Smooth muscle cell (in vitro differentiated cells): ENCODE measurements around the gene LRRC72. TPM values are rescaled to one million over a fixed set of nuclear protein-coding genes. Genes with fewer than 3 reads are reported as not detected.

Experiments
- DNase-seq: peaks from one replicate; lab custom pipeline; 2025; ENCODE audit not compliant: unreplicated experiment; lab: John Stamatoyannopoulos, UW
- H2AFZ ChIP-seq: fragments of 200-600 bp; sonication (generic); 2 replicates; pipeline ENCODE4 v1.6.0; 2016; ENCODE audit warnings: antibody characterized with exemption, low read depth, mild to moderate bottlenecking
- H3F3A ChIP-seq: fragments of 200-600 bp; sonication (generic); 2 replicates; pipeline ENCODE4 v1.6.0; 2017; ENCODE audit warnings: antibody characterized with exemption, low read depth
- H3K27ac ChIP-seq: fragments of 200-600 bp; sonication (generic); 2 replicates; pipeline ENCODE4 v1.5.1; 2016; ENCODE audit warnings: low read depth, mild to moderate bottlenecking
- H3K27me3 ChIP-seq: fragments of 200-600 bp; sonication (generic); 2 replicates; pipeline ENCODE4 v1.6.1; 2016; ENCODE audit warnings: low read depth, mild to moderate bottlenecking
- H3K36me3 ChIP-seq: fragments of 200-600 bp; sonication (generic); 2 replicates; pipeline ENCODE4 v1.5.1; 2016; ENCODE audit warnings: low read depth
- H3K4me1 ChIP-seq: fragments of 200-600 bp; sonication (generic); 2 replicates; pipeline ENCODE4 v1.5.1; 2016; ENCODE audit warnings: low read depth
- H3K4me2 ChIP-seq: fragments of 200-600 bp; sonication (generic); 2 replicates; pipeline ENCODE4 v1.6.0; 2016; ENCODE audit warnings: mild to moderate bottlenecking
- H3K4me3 ChIP-seq: fragments of 200-600 bp; sonication (generic); 2 replicates; pipeline ENCODE4 v1.5.1; 2016; ENCODE audit warnings: mild to moderate bottlenecking
- H3K79me2 ChIP-seq: fragments of 200-600 bp; sonication (generic); 2 replicates; pipeline ENCODE4 v1.6.0; 2016; ENCODE audit warnings: low read depth, mild to moderate bottlenecking
- H3K9ac ChIP-seq: fragments of 200-600 bp; sonication (generic); 2 replicates; pipeline ENCODE4 v1.6.0; 2016; ENCODE audit warnings: low read depth
- H3K9me3 ChIP-seq: fragments of 200-600 bp; sonication (generic); replicated peaks from 2 replicates; pipeline ENCODE4 v1.5.1; 2016; ENCODE audit warnings: low read depth
- H4K20me1 ChIP-seq: fragments of 200-600 bp; sonication (generic); 2 replicates; pipeline ENCODE4 v1.6.0; 2016; ENCODE audit warnings: low read depth
- CTCF ChIP-seq: fragments of 200-600 bp; sonication (generic); IDR thresholded peaks from 2 replicates; pipeline ENCODE4 v1.5.1; 2017; ENCODE audit warnings: borderline replicate concordance, mild to moderate bottlenecking, antibody characterized with exemption; ENCODE audit not compliant: insufficient read depth, poor library complexity, severe bottlenecking
- WGBS: methylation state at CpG from one replicate; pipeline ENCODE4 v1.1.7; 2016; ENCODE audit warnings: low lambda C conversion rate; 5-methylcytosine and 5-hydroxymethylcytosine counted together
- polyA plus RNA-seq: library from polyadenylated mRNA; unstranded; fragments of >200 nt; fragmentation: Nextera tagmentation; extraction: Ambion mirVana; gene quantifications from 2 replicates; pipeline ENCODE4 v1.2.1, GENCODE V29; 2016
- total RNA-seq: library from RNA; depleted of rRNA; stranded (reverse); fragments of >200 nt; gene quantifications from 2 replicates; pipeline ENCODE4 v1.2.3, GENCODE V29; 2014

Gene LRRC72
- total and polyA plus RNA-seq, 2 experiments from 2014 or later = not detected

GRCh38 chr7:16554518-16555236 is 28.1 kb downstream of the LRRC72 start:
- Histone ChIP-seq H3K9ac (no peak overlapping the region), H3K4me1 (no peaks in the 10 kb centered on the region), H3K27ac (no peak overlapping the region), H3K9me3 (no peaks in the 10 kb centered on the region), H2AFZ (no peak overlapping the region), H3F3A (no peaks in the 10 kb centered on the region), H3K4me3 (no peak overlapping the region), H3K27me3 (no peaks in the 10 kb centered on the region), H3K4me2 (no peak overlapping the region), H3K79me2 (no peaks in the 10 kb centered on the region), H3K36me3 (no peaks in the 10 kb centered on the region), H4K20me1 (no peaks in the 10 kb centered on the region)
- no peak for DNase-seq
- WGBS = 94% methylated on average over 10 of the region's 10 CpGs
- TF ChIP-seq CTCF = no peak

DNA sequence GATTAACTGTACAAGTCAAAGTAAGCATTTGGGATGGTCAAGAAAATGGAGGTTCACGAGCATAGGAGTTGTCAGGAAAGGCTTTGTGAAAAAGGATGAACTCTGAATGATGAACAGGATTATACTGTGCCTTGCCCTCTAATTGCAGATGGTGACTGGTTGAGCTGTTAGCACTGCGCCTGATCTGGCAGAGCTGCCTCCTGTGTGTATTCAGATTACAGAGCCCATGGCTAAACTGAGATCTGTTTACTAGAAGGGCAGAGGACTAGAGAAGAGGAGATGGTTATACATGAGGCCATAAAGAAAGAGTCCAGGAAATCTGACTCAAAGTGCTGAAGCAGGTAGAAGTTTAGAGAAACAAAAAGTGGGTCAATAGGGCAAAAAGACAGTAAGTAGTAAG is 29.7 kb downstream of the LRRC72 start:
- Histone ChIP-seq H3K36me3 (no peaks in the 10 kb centered on the region), H3K4me2 (no peak overlapping the region), H3K27ac (no peak overlapping the region), H3K4me1 (no peaks in the 10 kb centered on the region), H2AFZ (no peak overlapping the region), H3K9ac (no peak overlapping the region), H3K4me3 (no peak overlapping the region), H4K20me1 (no peaks in the 10 kb centered on the region), H3K79me2 (no peaks in the 10 kb centered on the region), H3K9me3 (no peaks in the 10 kb centered on the region), H3K27me3 (no peaks in the 10 kb centered on the region), H3F3A (no peaks in the 10 kb centered on the region)
- WGBS = 48% methylated on average over 2 of the region's 2 CpGs
- no peak for TF ChIP-seq CTCF
- DNase-seq = no peak

- TF ChIP-seq CTCF = no peak
- Histone ChIP-seq H3K36me3 (no peaks in the 10 kb centered on the region), H3K9ac (no peak overlapping the region), H3K4me3 (no peak overlapping the region), H4K20me1 (no peaks in the 10 kb centered on the region), H3K9me3 (no peaks in the 10 kb centered on the region), H3K4me1 (no peaks in the 10 kb centered on the region), H3K4me2 (no peak overlapping the region), H3K27ac (no peak overlapping the region), H3K27me3 (no peaks in the 10 kb centered on the region), H3F3A (no peaks in the 10 kb centered on the region), H3K79me2 (no peaks in the 10 kb centered on the region), H2AFZ (no peak overlapping the region)
- DNase-seq = no peak
- 86% methylated on average over 4 of the region's 4 CpGs for WGBS
Measured at GRCh38 chr7:16558761-16559302, 32.2 kb downstream of the LRRC72 start.
